ENCODE measurements around the gene ACOT7.

The ACOT7 gene

GRCh38 chr1:6350416-6351088, 43.0 kb downstream of the ACOT7 start:
- no peak overlapping the region for H3K27ac ChIP-seq (replicated peaks)
- H3K4me3 ChIP-seq (replicated peaks; ENCODE audit: insufficient read depth, low read length) = no peak overlapping the region
- no peak for DNase-seq (ENCODE audit: low read depth in 1 of 2, low spot score in 1 of 2)
- no peak for TF ChIP-seq POLR2AphosphoS5 (IDR thresholded peaks at IDR 0.05; ENCODE audit: low read depth)
- TF ChIP-seq REST (IDR thresholded peaks at IDR 0.05; ENCODE audit: insufficient replicate concordance, low read depth) = no peak
- TF ChIP-seq CTCF (IDR thresholded peaks at IDR 0.05; ENCODE audit: insufficient read depth, low read length) = no peak
- TF ChIP-seq SPI1 (IDR thresholded peaks at IDR 0.05; ENCODE audit: borderline replicate concordance, low read depth) = no peak
- TF ChIP-seq GABPA (IDR thresholded peaks at IDR 0.05; ENCODE audit: low read depth) = no peak
- no peaks in the 10 kb centered on the region for H3K27me3 ChIP-seq (ENCODE audit: insufficient read depth, poor library complexity, severe bottlenecking)

GRCh38 chr1:6349254-6349943, 44.2 kb downstream of the ACOT7 start:
- Histone ChIP-seq H3K4me3 (replicated peaks; ENCODE audit: insufficient read depth, low read length) (no peak overlapping the region), H3K27me3 (ENCODE audit: insufficient read depth, poor library complexity, severe bottlenecking) (no peaks in the 10 kb centered on the region), H3K27ac (replicated peaks) (no peak overlapping the region)
- no peak for DNase-seq (ENCODE audit: low read depth in 1 of 2, low spot score in 1 of 2)
- TF ChIP-seq GABPA (IDR thresholded peaks at IDR 0.05; ENCODE audit: low read depth) (no peak), POLR2AphosphoS5 (IDR thresholded peaks at IDR 0.05; ENCODE audit: low read depth) (no peak), REST (IDR thresholded peaks at IDR 0.05; ENCODE audit: insufficient replicate concordance, low read depth) (no peak), SPI1 (IDR thresholded peaks at IDR 0.05; ENCODE audit: borderline replicate concordance, low read depth) (no peak), CTCF (IDR thresholded peaks at IDR 0.05; ENCODE audit: insufficient read depth, low read length) (no peak)

GRCh38 chr1:6348511-6349191, 44.9 kb downstream of the ACOT7 start:
- Histone ChIP-seq H3K4me3 (replicated peaks; ENCODE audit: insufficient read depth, low read length) (no peak overlapping the region), H3K27ac (replicated peaks) (no peak overlapping the region), H3K27me3 (ENCODE audit: insufficient read depth, poor library complexity, severe bottlenecking) (no peaks in the 10 kb centered on the region)
- TF ChIP-seq GABPA (IDR thresholded peaks at IDR 0.05; ENCODE audit: low read depth) = no peak
- peak in 1 of 2 experiments; percentile 20 for DNase-seq (ENCODE audit: low read depth in 1 of 2, low spot score in 1 of 2)

All from HL-60 (cell line).